Dendritic cell treated with granulocyte-macrophage colony-stimulating factor and Interleukin-4, amounts not matched to agents 40 ng/mL and 50 ng/mL, for 4 days (primary cell): ENCODE measurements around the gene GON4L.

Experiments
- H3K27ac Mint-ChIP-seq: one replicate; pipeline ENCODE4 v1.8.0; 2022; ENCODE audit warnings: mild to moderate bottlenecking, mixed read lengths
- H3K27me3 Mint-ChIP-seq: one replicate; pipeline ENCODE4 v1.8.0; 2022; ENCODE audit warnings: mild to moderate bottlenecking, mixed read lengths
- H3K36me3 Mint-ChIP-seq: one replicate; pipeline ENCODE4 v1.8.0; 2022; ENCODE audit warnings: low read depth, mixed read lengths
- H3K4me1 Mint-ChIP-seq: one replicate; pipeline ENCODE4 v1.8.0; 2022; ENCODE audit warnings: low read depth, mixed read lengths
- H3K4me3 Mint-ChIP-seq: one replicate; pipeline ENCODE4 v1.8.0; 2022; ENCODE audit warnings: mild to moderate bottlenecking, moderate library complexity, mixed read lengths
- H3K9me3 Mint-ChIP-seq: one replicate; pipeline ENCODE4 v1.8.0; 2022; ENCODE audit warnings: mixed read lengths
- intact Hi-C: fragments of 100-400 bp; cut with micrococcal nuclease; formaldehyde crosslinking; loops from one replicate; pipeline ENCODE4 v1.15.0; 2022

The GON4L gene

GRCh38 chr1:155884031-155884960, 27.3 kb upstream of the GON4L start:
- Mint-ChIP-seq H3K4me1 (no peaks in the 10 kb centered on the region), H3K27me3 (no peaks in the 10 kb centered on the region), H3K4me3 (no peak overlapping the region), H3K27ac (no peak overlapping the region), H3K9me3 (no peaks in the 10 kb centered on the region), H3K36me3 (peaks cover 14% of the 10 kb centered on the region)
- intact Hi-C loops, result no loop called here

GRCh38 chr1:155882766-155883165, 25.8 kb upstream of the GON4L start:
- no peaks in the 10 kb centered on the region for H3K4me1 Mint-ChIP-seq
- no peak overlapping the region for H3K4me3 Mint-ChIP-seq
- no peaks in the 10 kb centered on the region for H3K27me3 Mint-ChIP-seq
- H3K27ac Mint-ChIP-seq, result no peak overlapping the region
- peaks cover 14% of the 10 kb centered on the region for H3K36me3 Mint-ChIP-seq
- no peaks in the 10 kb centered on the region for H3K9me3 Mint-ChIP-seq
- intact Hi-C loops, result no loop called here

- H3K4me3 Mint-ChIP-seq, result no peak overlapping the region
These were observed 25.2 kb upstream of the GON4L start for GRCh38 chr1:155882235-155882634.

GRCh38 chr1:155880950-155881349, 23.9 kb upstream of the GON4L start:
- Mint-ChIP-seq H3K4me1 (no peaks in the 10 kb centered on the region), H3K27ac (no peak overlapping the region), H3K36me3 (peaks cover 14% of the 10 kb centered on the region), H3K4me3 (no peak overlapping the region), H3K9me3 (no peaks in the 10 kb centered on the region), H3K27me3 (no peaks in the 10 kb centered on the region)
- intact Hi-C loops, result no loop called here

More at GRCh38 chr1:155882235-155882634, 25.2 kb upstream of the GON4L start:
- Mint-ChIP-seq H3K9me3 (no peaks in the 10 kb centered on the region), H3K27me3 (no peaks in the 10 kb centered on the region), H3K27ac (no peak overlapping the region), H3K4me1 (no peaks in the 10 kb centered on the region), H3K36me3 (peaks cover 14% of the 10 kb centered on the region)
- intact Hi-C loops, result no loop called here

- intact Hi-C loops, result no loop called here
- H3K27me3 Mint-ChIP-seq, result no peaks in the 10 kb centered on the region
- H3K36me3 Mint-ChIP-seq, result peaks cover 14% of the 10 kb centered on the region
- H3K27ac Mint-ChIP-seq, result no peak overlapping the region
- no peak overlapping the region for H3K4me3 Mint-ChIP-seq
- H3K9me3 Mint-ChIP-seq, result no peaks in the 10 kb centered on the region
- H3K4me1 Mint-ChIP-seq, result no peaks in the 10 kb centered on the region
These were observed 23.2 kb upstream of the GON4L start for GRCh38 chr1:155880251-155880650.

GRCh38 chr1:155877945-155878344, 20.9 kb upstream of the GON4L start:
- H3K27ac Mint-ChIP-seq, result peak overlapping the region; percentile 5

GRCh38 chr1:155873860-155874259, 16.8 kb upstream of the GON4L start:
- Mint-ChIP-seq H3K27me3 (no peaks in the 10 kb centered on the region), H3K36me3 (no peaks in the 10 kb centered on the region), H3K9me3 (no peaks in the 10 kb centered on the region), H3K4me3 (no peak overlapping the region), H3K27ac (no peak overlapping the region), H3K4me1 (no peaks in the 10 kb centered on the region)
- intact Hi-C loops, result no loop called here

More at GRCh38 chr1:155877945-155878344, 20.9 kb upstream of the GON4L start:
- intact Hi-C loops, result no loop called here
- H3K4me3 Mint-ChIP-seq, result no peak overlapping the region
- no peaks in the 10 kb centered on the region for H3K27me3 Mint-ChIP-seq
- peaks cover 14% of the 10 kb centered on the region for H3K36me3 Mint-ChIP-seq
- no peaks in the 10 kb centered on the region for H3K9me3 Mint-ChIP-seq
- H3K4me1 Mint-ChIP-seq, result no peaks in the 10 kb centered on the region

GRCh38 chr1:155872527-155872926, 15.5 kb upstream of the GON4L start:
- Mint-ChIP-seq H3K4me1 (no peaks in the 10 kb centered on the region), H3K4me3 (no peak overlapping the region), H3K9me3 (no peaks in the 10 kb centered on the region), H3K27me3 (no peaks in the 10 kb centered on the region), H3K27ac (no peak overlapping the region), H3K36me3 (no peaks in the 10 kb centered on the region)
- intact Hi-C loops, result no loop called here

GRCh38 chr1:155871390-155871789, 14.4 kb upstream of the GON4L start:
- H3K27ac Mint-ChIP-seq, result no peak overlapping the region
- H3K4me1 Mint-ChIP-seq, result no peaks in the 10 kb centered on the region
- intact Hi-C loops, result no loop called here
- no peaks in the 10 kb centered on the region for H3K9me3 Mint-ChIP-seq
- H3K27me3 Mint-ChIP-seq, result no peaks in the 10 kb centered on the region
- H3K4me3 Mint-ChIP-seq, result no peak overlapping the region
- no peaks in the 10 kb centered on the region for H3K36me3 Mint-ChIP-seq

- H3K36me3 Mint-ChIP-seq, result no peaks in the 10 kb centered on the region
- intact Hi-C loops, result no loop called here
- H3K27ac Mint-ChIP-seq, result no peak overlapping the region
- H3K4me1 Mint-ChIP-seq, result no peaks in the 10 kb centered on the region
- H3K9me3 Mint-ChIP-seq, result no peaks in the 10 kb centered on the region
- H3K4me3 Mint-ChIP-seq, result no peak overlapping the region
- no peaks in the 10 kb centered on the region for H3K27me3 Mint-ChIP-seq
These were observed 10.8 kb upstream of the GON4L start for GRCh38 chr1:155867766-155868165.

- no peaks in the 10 kb centered on the region for H3K36me3 Mint-ChIP-seq
- H3K4me3 Mint-ChIP-seq, result no peak overlapping the region
- intact Hi-C loops, result no loop called here
- no peak overlapping the region for H3K27ac Mint-ChIP-seq
- no peaks in the 10 kb centered on the region for H3K9me3 Mint-ChIP-seq
- peaks cover 20% of the 10 kb centered on the region for H3K4me1 Mint-ChIP-seq
- H3K27me3 Mint-ChIP-seq, result no peaks in the 10 kb centered on the region
These were observed 7.4 kb upstream of the GON4L start for GRCh38 chr1:155864393-155864792.

GRCh38 chr1:155861896-155862295, 4.9 kb upstream of the GON4L start:
- Mint-ChIP-seq H3K4me3 (no peak overlapping the region), H3K36me3 (peaks cover 3% of the 10 kb centered on the region), H3K9me3 (no peaks in the 10 kb centered on the region), H3K27ac (no peak overlapping the region), H3K4me1 (peaks cover 26% of the 10 kb centered on the region), H3K27me3 (no peaks in the 10 kb centered on the region)
- intact Hi-C loops, result no loop called here

GRCh38 chr1:155860970-155861510, 4.0 kb upstream of the GON4L start:
- peak overlapping the region; percentile 75 for H3K4me3 Mint-ChIP-seq
- H3K27ac Mint-ChIP-seq, result peak overlapping the region; percentile 91
- H3K4me1 Mint-ChIP-seq, result peaks cover 31% of the 10 kb centered on the region
- H3K9me3 Mint-ChIP-seq, result no peaks in the 10 kb centered on the region
- H3K27me3 Mint-ChIP-seq, result no peaks in the 10 kb centered on the region
- intact Hi-C loops, result no loop called here
- peaks cover 7% of the 10 kb centered on the region for H3K36me3 Mint-ChIP-seq
